ENCODE measurements around the gene EPB41L5.

- no peak for TF ChIP-seq CTCF (IDR thresholded peaks at IDR 0.05 in 8 of 11, conservative IDR thresholded peaks at IDR 0.05 in 3 of 11)
- TF ChIP-seq POLR2AphosphoS5 (IDR thresholded peaks at IDR 0.05) = no peak
These were observed 129.8 kb downstream of the EPB41L5 start for GRCh38 chr2:120142528-120143219.

Measured in spleen (tissue), 7 donors.